ENCODE measurements around the gene MOB1A.
"Not testable (repeated sequence)": the region's sequence is repeated elsewhere in the genome, so short reads cannot be mapped to it uniquely, and the experiment has no call there.

The MOB1A gene

GRCh38 chr2:74198461-74199274 is 20.0 kb upstream of the MOB1A start, which contains the start of gene MTHFD2:
MTHFD2 (plus strand) TSS chr2:74198615; CDS start chr2:74198642, 27 bp downstream.
- DNase-seq (ENCODE audit: low read depth) = peak; percentile 86

DNA sequence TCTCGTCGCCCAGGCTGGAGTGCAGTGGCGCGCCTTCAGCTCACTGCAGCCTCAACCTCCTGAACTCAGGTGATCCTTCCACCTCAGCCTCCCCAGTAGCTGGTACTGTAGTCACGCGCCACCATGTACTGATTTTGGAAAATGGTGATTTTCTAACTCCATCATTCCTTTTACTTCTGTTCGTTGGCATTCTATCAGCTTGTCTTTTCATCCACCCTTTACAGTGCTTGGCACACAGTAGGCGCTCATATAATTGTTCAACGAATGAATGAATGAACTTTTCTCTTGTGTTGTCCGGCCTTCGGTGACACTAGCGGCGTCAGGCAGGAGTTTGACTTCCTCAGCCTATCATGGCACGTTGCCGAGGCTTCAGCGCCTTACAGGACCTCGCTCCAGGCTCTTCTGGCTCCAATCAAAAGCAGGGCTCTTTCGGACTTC is 19.4 kb upstream of the MOB1A start:
- no peak for DNase-seq (ENCODE audit: low read depth)

- DNase-seq (ENCODE audit: low read depth) = no peak
These were observed 18.4 kb upstream of the MOB1A start for GRCh38 chr2:74197049-74197448.

DNA sequence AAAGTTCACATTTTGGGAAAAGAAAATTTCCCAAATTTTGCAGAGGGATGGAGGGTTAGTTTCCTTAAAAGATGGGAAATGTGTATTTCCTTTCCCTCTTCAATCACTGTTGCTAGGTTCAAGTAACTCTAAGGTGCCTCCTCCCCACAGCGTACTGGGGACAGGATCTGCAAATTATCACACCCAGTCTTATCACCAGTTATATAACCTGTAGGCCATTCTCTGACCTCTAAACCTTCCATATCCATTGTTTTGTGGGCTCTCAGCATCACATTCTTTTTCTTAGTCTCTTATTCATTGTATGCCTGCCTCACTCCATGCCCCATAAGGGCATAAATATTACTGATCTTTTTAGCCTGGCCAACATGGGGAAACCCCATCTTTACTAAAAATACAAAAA is 16.1 kb upstream of the MOB1A start:
- DNase-seq (ENCODE audit: low read depth) = no peak

DNA sequence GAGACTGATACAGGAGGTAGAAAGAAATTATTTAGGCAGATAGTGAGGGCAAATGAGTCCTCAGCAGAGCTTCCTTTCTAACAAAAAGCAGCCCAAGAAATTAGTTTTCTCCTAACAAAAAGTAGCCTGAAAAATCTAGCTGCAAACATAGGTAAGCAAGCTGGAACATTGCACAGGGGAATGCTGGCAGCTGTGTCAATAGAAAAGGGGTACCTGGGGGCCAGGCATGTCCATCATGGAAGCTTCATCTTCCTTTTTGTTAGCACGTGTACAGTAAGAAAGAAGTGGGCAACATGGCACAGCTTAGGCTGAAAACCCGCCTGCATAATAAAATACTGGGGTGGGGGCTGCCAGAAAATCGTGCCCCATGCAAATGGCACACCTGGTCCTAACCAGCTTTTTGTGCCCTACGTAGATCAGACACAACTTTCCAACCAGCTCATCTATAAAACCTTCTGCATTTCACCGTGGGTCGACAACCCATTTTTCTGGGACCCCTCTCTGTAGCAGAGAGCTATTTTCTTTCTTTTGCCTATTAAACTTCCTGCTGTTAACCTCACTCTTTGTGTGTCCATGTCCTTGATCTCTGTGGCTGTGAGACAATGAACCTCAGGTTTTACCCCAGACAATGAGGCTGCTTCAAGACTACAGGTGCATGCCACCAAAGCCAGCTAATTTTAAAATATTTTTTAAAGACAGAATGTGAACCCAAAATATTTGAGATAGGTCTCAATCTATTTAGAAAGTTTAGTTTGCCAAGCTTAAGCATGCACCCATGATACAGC is 13.1 kb upstream of the MOB1A start:
- no peak for DNase-seq (ENCODE audit: low read depth)

DNA sequence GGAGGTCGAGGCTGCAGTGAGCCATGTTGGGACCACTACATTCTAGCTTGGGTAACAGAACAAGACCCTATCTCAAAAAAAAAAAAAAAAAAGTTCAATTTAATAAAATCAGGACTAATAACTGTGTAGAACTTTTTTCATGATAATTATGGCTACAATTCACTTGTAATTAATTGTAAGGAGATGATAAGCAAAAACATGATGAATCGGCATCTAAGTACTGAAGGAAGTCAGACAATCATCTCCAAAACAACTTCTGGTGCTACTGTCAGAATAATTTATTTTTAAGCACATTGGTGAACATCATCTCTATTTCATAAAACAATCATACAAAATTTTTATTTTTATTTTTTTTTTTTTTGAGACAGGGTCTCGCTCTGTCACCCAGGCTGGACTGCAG is 10.0 kb upstream of the MOB1A start:
- DNase-seq (ENCODE audit: low read depth) = no peak

- no peak for DNase-seq (ENCODE audit: low read depth)
These were observed 9.4 kb upstream of the MOB1A start for GRCh38 chr2:74188018-74188601.

GRCh38 chr2:74186706-74187105 is 8.0 kb upstream of the MOB1A start:
- DNase-seq (ENCODE audit: low read depth) = not testable (repeated sequence)

- DNase-seq (ENCODE audit: low read depth) = no peak
These were observed 7.4 kb upstream of the MOB1A start for GRCh38 chr2:74186038-74186437.

DNA sequence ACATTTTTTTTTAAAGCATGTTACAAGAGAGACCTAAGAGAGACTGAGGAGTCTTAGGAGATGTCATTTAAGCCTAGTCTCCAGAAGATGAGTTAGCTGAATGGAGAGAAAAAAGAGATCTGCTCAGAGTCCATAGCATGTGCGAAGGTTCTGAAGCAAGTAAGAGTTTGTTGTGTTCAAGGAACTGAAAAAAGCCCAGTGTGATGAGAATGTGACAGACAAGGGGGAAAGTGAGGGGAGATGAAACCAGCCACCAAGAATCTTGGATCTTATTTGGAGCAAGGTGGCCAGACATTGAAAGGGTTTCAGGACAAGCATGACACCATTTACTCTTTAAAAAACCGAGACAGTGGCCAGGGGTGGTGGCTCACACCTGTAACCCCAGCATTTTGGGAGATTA is 5.2 kb upstream of the MOB1A start:
- no peak for DNase-seq (ENCODE audit: low read depth)

DNA sequence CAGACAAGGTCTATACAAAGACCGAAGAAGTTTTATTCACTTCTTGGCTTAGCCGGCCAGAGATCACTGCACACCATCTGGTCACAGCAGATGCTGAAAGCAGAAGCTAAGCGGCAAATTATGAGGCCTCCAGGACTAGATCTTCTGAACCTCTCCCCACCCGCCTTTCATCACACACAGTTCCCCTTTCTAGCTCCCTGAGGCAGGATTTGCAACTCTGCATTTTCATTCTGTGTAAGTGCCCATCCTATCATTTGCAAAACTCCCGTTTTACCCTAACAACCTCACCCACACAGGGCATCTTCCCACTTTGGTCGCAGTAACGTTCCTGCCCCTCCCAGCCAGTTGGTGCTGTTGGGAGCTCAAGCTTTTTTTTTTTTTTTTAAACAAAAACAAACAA is 3.1 kb upstream of the MOB1A start:
- no peak for DNase-seq (ENCODE audit: low read depth)

DNA sequence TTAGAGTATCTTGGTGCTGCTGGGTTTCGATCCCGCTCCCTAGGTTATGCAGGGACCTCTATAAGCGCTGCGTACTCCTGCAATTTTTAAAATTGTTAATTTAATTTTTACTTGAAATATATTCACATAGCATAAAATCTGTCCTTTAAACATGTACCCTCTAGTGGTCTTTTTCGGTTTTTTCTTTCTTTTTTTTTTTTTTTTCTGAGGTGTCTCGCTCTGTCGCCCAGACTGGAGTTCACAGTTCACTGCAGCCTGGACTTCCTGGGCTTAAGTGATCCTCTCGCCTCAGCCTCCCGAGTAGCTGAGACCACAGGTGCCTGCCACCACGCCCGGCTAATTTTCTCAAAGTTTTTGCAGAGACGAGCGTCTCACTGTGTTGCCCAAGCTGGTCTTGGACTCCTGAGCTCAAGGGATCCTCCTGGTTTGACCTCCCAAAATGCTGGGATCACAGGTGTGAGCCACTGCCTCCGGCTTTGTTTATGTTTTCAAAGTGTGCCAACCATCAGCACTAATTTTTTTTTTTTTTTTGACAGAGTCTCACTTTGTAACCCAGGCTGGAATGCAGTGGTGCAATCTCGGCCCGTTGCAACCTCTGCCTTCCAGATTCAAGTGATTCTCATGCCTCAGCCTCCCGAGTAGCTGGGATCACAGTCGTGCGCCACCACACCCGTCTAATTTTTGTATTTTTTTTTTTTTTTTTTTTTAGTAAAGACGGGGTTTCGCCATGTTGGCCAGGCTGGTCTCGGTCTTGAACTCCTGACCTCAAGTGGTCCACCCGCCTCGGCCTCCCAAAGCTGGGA is 585 bp upstream of the MOB1A start:
- no peak for DNase-seq (ENCODE audit: low read depth)

DNA sequence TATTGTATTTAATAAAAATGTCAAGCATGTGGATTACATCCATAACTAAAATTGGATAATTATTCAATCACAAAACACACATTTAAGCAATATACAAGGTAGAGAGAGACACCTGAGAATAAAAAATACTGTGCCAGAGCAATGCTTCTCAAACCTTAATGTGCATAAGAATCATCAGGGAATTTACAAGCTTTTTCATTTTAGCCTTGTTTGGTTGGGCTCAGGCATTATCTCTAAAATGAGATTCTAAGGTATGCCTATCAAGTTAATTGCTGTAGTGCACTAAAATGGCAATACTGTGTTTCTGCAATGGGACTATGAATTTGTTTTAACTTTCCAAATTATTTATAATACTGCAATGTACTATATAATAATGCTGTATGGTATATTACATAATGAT is 983 bp downstream of the MOB1A start:
- DNase-seq (ENCODE audit: low read depth) = no peak

DNA sequence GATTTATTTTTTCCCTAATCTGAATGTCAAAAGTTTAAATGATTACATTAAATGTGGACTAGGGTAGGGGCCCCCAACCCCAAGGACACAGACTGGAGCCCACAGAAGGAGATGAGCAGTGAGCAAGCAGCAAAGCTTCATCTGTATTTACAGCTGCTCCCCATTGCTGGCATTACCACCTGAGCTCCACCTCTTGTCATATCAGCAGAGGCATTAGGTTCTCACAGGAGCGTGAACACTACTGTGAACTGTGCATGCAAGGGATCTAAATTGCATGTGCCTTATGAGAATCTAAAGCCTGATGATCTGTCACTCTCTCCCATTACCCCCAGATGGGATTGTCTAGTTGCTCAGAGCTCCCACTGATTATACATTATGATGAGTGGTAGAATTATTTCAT is 3.8 kb downstream of the MOB1A start:
- DNase-seq (ENCODE audit: low read depth) = no peak

DNA sequence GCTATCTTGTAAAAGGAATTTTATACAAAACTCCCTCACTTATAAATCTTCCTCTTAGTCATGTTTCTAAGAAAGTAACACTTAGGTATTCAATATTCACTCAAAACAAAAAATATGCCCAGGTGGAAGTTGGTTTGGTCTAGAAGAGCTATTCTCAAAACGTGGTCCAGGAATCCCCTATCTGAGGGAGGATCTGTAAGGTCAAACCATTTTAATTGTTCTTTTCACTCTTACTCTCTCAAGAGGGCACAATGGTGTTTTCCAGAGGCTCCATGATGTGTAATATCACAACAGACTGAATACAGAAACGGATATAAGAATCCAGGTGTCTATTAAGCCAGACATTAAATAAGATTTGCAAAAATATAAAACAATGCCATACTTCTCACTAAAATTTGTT is 9.9 kb downstream of the MOB1A start:
- DNase-seq (ENCODE audit: low read depth) = no peak

- no peak for DNase-seq (ENCODE audit: low read depth)
These were observed 13.9 kb downstream of the MOB1A start for GRCh38 chr2:74164761-74165160.

GRCh38 chr2:74162951-74163350 is 15.7 kb downstream of the MOB1A start:
- no peak for DNase-seq (ENCODE audit: low read depth)

GRCh38 chr2:74155830-74156229 is 22.8 kb downstream of the MOB1A start:
- DNase-seq (ENCODE audit: low read depth) = no peak

DNA sequence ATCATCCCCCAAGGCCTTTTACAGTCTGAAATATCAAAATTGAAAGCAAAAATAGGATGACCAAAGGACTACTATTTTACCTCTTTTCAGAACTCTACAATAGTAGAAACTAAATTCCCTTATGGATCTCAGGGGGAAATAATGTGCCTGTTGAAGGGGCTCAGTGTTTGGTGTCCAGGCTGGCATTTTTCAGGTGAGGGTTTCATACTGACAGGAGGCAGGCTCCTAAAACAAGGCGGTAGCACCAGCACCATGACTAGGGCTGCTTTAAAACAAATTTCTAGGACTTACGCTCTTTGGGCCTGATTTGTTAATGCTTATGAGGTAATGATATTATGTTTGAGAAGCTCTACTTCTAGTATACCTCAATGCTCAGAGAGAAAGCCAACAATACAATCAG is 25.7 kb downstream of the MOB1A start:
- no peak for DNase-seq (ENCODE audit: low read depth)

GRCh38 chr2:74149570-74150319 is 28.9 kb downstream of the MOB1A start:
- DNase-seq (ENCODE audit: low read depth) = no peak

- no peak for DNase-seq (ENCODE audit: low read depth)
These were observed 29.5 kb downstream of the MOB1A start for GRCh38 chr2:74149247-74149525.

Measured in stimulated activated CD8-positive, alpha-beta memory T cell treated with anti-CD3 and anti-CD28 coated beads, Interleukin-4, amount 100 ng/mL, for 24 hours (primary cell).